DND-41 (cell line): ENCODE measurements around the gene BEND6.

ENCODE experiments used
- CTCF ChIP-seq: IDR thresholded peaks from 2 replicates; pipeline ENCODE4 v1.5.1; 2012; ENCODE audit warnings: borderline replicate concordance, low read length, moderate library complexity, mild to moderate bottlenecking; ENCODE audit not compliant: poor library complexity, severe bottlenecking; ENCODE audit errors: extremely low read depth
- EZH2 ChIP-seq: IDR thresholded peaks from 3 replicates; pipeline ENCODE4 v1.6.1; 2012; ENCODE audit warnings: borderline replicate concordance, low read depth, mild to moderate bottlenecking, moderate library complexity, low read length, inconsistent platforms; ENCODE audit not compliant: severe bottlenecking

GRCh38 chr6:57038906-57039305 lies 84.0 kb downstream of the BEND6 start:
- TF ChIP-seq CTCF (no peak), EZH2 (no peak)
